T follicular helper cell (primary cell): Measurements from ENCODE around the gene NEK7.
"Not testable (repeated sequence)": the region's sequence is repeated elsewhere in the genome, so short reads cannot be mapped to it uniquely, and the experiment has no call there.

Source experiments
- DNase-seq: peaks from one replicate; pipeline ENCODE4 v3.0.0-alpha.2; 2020; ENCODE audit warnings: low read depth

The NEK7 gene

GRCh38 chr1:198290089-198290683 is 133.4 kb downstream of the NEK7 start:
- DNase-seq, result no peak

- DNase-seq, result no peak
These were observed 134.2 kb downstream of the NEK7 start for GRCh38 chr1:198291036-198291435.

- no peak for DNase-seq
These were observed 135.1 kb downstream of the NEK7 start for GRCh38 chr1:198291924-198292323.

- no peak for DNase-seq
These were observed 138.4 kb downstream of the NEK7 start for GRCh38 chr1:198295225-198295624.

- DNase-seq, result no peak
These were observed 139.2 kb downstream of the NEK7 start for GRCh38 chr1:198295971-198296370.

- DNase-seq, result no peak
These were observed 140.5 kb downstream of the NEK7 start for GRCh38 chr1:198297281-198297680.

GRCh38 chr1:198298640-198299039 is 141.8 kb downstream of the NEK7 start:
- no peak for DNase-seq

GRCh38 chr1:198300451-198300850 is 143.7 kb downstream of the NEK7 start:
- no peak for DNase-seq

- no peak for DNase-seq
These were observed 147.6 kb downstream of the NEK7 start for GRCh38 chr1:198304431-198304830.

GRCh38 chr1:198314817-198315216 is 158.0 kb downstream of the NEK7 start:
- DNase-seq, result not testable (repeated sequence)

GRCh38 chr1:198315331-198315730 is 158.5 kb downstream of the NEK7 start:
- not testable (repeated sequence) for DNase-seq

GRCh38 chr1:198316546-198317100 is 159.8 kb downstream of the NEK7 start:
- no peak for DNase-seq

- no peak for DNase-seq
These were observed 161.3 kb downstream of the NEK7 start for GRCh38 chr1:198318085-198318484.

- DNase-seq, result no peak
These were observed 164.0 kb downstream of the NEK7 start for GRCh38 chr1:198320759-198321158.

GRCh38 chr1:198326232-198326631 is 169.4 kb downstream of the NEK7 start:
- DNase-seq, result no peak

- DNase-seq, result no peak
These were observed 170.1 kb downstream of the NEK7 start for GRCh38 chr1:198326915-198327314.

GRCh38 chr1:198328458-198329032 is 171.7 kb downstream of the NEK7 start:
- no peak for DNase-seq

GRCh38 chr1:198330982-198331615 is 174.3 kb downstream of the NEK7 start:
- DNase-seq, result no peak

- DNase-seq, result no peak
These were observed 176.9 kb downstream of the NEK7 start for GRCh38 chr1:198333744-198334143.

- DNase-seq, result no peak
These were observed 178.9 kb downstream of the NEK7 start for GRCh38 chr1:198335663-198336062.

- no peak for DNase-seq
These were observed 181.1 kb downstream of the NEK7 start for GRCh38 chr1:198337886-198338285.

- no peak for DNase-seq
These were observed 183.3 kb downstream of the NEK7 start for GRCh38 chr1:198340139-198340538.

GRCh38 chr1:198346178-198346577 is 189.4 kb downstream of the NEK7 start:
- DNase-seq, result no peak
